ENCODE results near the gene PLPPR5.

- no peak for TF ChIP-seq CTCF (IDR thresholded peaks at IDR 0.05; ENCODE audit: insufficient read depth, low read length, poor library complexity, severe bottlenecking)
- no peak for TF ChIP-seq EZH2phosphoT487 (conservative IDR thresholded peaks at IDR 0.05; ENCODE audit: low read length)
Measured at GRCh38 chr1:98920441-98921110, 84.1 kb downstream of the PLPPR5 start.

Measured in SU-DHL-6 (cell line).